ENCODE measurements around the gene OSBPL2. TPM values are rescaled to one million over a fixed set of nuclear protein-coding genes. Genes with fewer than 3 reads are reported as not detected.

The OSBPL2 gene
- total and polyA plus RNA-seq, 9 of the 15 experiments (the other 6 are each of a cell fraction or from before 2014, with no cell fraction given), result 2.5 to 25.6 (median 14.1) TPM

- TF ChIP-seq ZBTB1 (CRISPR knock-in tag; IDR thresholded peaks at IDR 0.05; ENCODE audit: borderline replicate concordance, low read depth) (0 out of 2 replicates have a peak, but pooled peaks have one; percentile 41), TGIF2 (CRISPR knock-in tag; IDR thresholded peaks at IDR 0.05) (0 out of 2 replicates have a peak, but pooled peaks have one; percentile 39), GABPB1 (CRISPR knock-in tag; IDR thresholded peaks at IDR 0.05) (0 out of 2 replicates have a peak, but pooled peaks have one; percentile 44), XRCC5 (IDR thresholded peaks at IDR 0.05; ENCODE audit: low read depth, low read length) (no peak), LARP7 (IDR thresholded peaks at IDR 0.05) (no peak), CREB1 (IDR thresholded peaks at IDR 0.05) (no peak), CREB1 (CRISPR knock-in tag; IDR thresholded peaks at IDR 0.05) (peak; percentile 41; the same call in 1 of the 2 replicates), PRMT5 (CRISPR knock-in tag; IDR thresholded peaks at IDR 0.05) (0 out of 2 replicates have a peak, but pooled peaks have one; percentile 60), ZNF766 (CRISPR knock-in tag; conservative IDR thresholded peaks at IDR 0.05) (0 out of 2 replicates have a peak, but pooled peaks have one; percentile 49), ZNF134 (CRISPR knock-in tag; conservative IDR thresholded peaks at IDR 0.05) (no peak), MAZ (CRISPR knock-in tag; conservative IDR thresholded peaks at IDR 0.05 in 1 of 2, IDR thresholded peaks at IDR 0.05 in 1 of 2) (peak in 1 of 2 experiments; percentile 23; a peak in 1 of 4 replicates), MIER1 (IDR thresholded peaks at IDR 0.05; ENCODE audit: low read depth) (peak; percentile 80), RBBP5 (IDR thresholded peaks at IDR 0.05; ENCODE audit: borderline replicate concordance, insufficient read depth, low read length, poor library complexity, severe bottlenecking) (peak; percentile 29), HSF4 (CRISPR knock-in tag; IDR thresholded peaks at IDR 0.05; ENCODE audit: borderline replicate concordance) (no peak)
- TF ChIP-seq, protein P1, sequence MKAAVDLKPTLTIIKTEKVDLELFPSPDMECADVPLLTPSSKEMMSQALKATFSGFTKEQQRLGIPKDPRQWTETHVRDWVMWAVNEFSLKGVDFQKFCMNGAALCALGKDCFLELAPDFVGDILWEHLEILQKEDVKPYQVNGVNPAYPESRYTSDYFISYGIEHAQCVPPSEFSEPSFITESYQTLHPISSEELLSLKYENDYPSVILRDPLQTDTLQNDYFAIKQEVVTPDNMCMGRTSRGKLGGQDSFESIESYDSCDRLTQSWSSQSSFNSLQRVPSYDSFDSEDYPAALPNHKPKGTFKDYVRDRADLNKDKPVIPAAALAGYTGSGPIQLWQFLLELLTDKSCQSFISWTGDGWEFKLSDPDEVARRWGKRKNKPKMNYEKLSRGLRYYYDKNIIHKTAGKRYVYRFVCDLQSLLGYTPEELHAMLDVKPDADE (conservative IDR thresholded peaks at IDR 0.05; ENCODE audit: control insufficient read depth, low read depth, low read length), result peak; percentile 59; the same call in 1 of the 2 replicates
- TF ChIP-seq, protein P2, sequence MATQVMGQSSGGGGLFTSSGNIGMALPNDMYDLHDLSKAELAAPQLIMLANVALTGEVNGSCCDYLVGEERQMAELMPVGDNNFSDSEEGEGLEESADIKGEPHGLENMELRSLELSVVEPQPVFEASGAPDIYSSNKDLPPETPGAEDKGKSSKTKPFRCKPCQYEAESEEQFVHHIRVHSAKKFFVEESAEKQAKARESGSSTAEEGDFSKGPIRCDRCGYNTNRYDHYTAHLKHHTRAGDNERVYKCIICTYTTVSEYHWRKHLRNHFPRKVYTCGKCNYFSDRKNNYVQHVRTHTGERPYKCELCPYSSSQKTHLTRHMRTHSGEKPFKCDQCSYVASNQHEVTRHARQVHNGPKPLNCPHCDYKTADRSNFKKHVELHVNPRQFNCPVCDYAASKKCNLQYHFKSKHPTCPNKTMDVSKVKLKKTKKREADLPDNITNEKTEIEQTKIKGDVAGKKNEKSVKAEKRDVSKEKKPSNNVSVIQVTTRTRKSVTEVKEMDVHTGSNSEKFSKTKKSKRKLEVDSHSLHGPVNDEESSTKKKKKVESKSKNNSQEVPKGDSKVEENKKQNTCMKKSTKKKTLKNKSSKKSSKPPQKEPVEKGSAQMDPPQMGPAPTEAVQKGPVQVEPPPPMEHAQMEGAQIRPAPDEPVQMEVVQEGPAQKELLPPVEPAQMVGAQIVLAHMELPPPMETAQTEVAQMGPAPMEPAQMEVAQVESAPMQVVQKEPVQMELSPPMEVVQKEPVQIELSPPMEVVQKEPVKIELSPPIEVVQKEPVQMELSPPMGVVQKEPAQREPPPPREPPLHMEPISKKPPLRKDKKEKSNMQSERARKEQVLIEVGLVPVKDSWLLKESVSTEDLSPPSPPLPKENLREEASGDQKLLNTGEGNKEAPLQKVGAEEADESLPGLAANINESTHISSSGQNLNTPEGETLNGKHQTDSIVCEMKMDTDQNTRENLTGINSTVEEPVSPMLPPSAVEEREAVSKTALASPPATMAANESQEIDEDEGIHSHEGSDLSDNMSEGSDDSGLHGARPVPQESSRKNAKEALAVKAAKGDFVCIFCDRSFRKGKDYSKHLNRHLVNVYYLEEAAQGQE (IDR thresholded peaks at IDR 0.05; ENCODE audit: borderline replicate concordance), result peak; percentile 96
- TF ChIP-seq, protein P2 (CRISPR knock-in tag; IDR thresholded peaks at IDR 0.05; ENCODE audit: low read depth), result peak; percentile 94
These were observed 18.2 kb upstream of the OSBPL2 start, which contains the start of gene HRH3 (continued) for GRCh38 chr20:62219992-62220665.

Measured in K562 (cell line).